GM18526 (cell line): Measurements from ENCODE around the gene BSPH1.

Source experiments
- POLR2A ChIP-seq: IDR thresholded peaks from 3 replicates; pipeline ENCODE4 v1.6.1; 2011; ENCODE audit not compliant: insufficient read length; ENCODE audit errors: extremely low read depth

The BSPH1 gene, protein sequence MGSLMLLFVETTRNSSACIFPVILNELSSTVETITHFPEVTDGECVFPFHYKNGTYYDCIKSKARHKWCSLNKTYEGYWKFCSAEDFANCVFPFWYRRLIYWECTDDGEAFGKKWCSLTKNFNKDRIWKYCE

DNA sequence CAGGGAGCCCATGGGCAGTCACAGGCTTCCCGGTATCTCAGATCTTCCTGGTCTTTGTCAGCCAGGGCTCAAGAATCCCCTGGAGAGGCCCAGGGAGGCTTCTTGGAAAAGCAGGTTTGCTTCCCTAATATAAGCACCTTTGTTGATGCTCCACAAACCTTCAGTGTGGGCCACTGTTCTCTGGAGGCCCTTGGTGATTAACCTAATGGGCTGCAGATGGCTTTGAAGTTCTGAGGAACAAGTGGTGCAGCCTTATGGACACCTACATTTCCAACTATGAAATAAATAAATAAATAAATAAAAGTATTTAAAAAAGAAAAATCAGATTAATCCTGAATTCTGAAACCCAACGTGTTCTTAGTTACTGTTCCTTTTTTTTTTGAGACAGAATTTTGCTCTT lies at the start of gene BSPH1:
BSPH1 (minus strand) TSS at position 101 of the 400 bp plus-strand sequence; CDS start at position 12, 89 bp downstream.
- no peak for TF ChIP-seq POLR2A

DNA sequence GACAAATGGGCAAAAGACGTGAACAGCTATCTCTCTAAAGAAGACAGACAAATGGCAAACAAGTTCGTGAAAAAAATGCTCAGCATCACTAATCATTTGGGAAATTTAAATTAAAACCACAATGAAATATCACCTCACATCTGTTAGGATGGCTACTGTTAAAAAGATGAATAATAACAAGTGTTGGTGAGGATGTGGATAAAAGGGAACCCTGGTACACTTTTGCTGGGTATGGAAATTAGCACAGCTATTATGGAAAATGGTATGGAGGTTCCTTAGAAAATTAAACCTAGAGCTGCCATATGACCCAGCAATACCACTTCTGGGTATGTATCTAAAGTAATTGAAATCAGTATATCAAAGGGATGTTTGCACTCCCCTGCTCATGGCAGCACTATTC lies 44.8 kb upstream of the BSPH1 start:
- no peak for TF ChIP-seq POLR2A

DNA sequence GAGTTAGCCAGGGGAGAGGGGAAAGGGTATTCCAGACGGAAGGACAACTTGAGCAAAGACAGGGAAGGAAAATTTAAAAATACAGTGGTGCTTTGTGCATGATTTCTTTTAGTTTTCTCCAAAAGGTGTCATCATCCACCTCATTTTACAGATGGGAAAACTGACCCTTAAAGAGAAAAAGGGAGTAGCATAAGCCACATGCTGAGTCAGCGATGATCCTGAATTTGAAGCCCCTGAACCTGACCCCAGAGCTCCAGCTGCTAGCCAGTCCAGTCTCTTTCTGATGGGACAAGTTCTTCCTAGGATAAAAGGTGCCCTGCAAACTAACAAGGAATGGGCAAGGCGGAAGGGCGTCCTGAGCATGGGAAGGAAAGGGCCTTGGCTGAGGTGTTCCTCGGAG lies 41.6 kb upstream of the BSPH1 start:
- no peak for TF ChIP-seq POLR2A

DNA sequence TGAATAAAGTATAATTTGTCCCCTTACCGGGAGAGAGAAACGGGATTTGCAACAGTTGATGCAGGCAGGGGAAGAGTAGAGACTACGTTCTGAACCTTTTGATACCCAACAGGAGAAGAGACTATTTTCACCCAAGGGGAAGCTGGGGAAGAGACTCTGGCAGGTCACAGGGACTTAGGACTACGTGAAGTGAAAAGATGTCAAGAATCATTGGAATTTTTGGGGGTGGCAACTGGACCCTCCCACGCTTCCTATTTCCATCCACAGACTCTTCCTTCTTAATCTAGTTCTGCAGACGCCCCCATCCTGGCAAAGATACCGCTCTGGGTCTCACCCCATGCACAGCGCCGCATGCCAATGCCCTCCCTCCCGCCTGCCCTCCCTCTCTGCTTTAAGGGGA lies 38.1 kb upstream of the BSPH1 start:
- TF ChIP-seq POLR2A, result no peak

DNA sequence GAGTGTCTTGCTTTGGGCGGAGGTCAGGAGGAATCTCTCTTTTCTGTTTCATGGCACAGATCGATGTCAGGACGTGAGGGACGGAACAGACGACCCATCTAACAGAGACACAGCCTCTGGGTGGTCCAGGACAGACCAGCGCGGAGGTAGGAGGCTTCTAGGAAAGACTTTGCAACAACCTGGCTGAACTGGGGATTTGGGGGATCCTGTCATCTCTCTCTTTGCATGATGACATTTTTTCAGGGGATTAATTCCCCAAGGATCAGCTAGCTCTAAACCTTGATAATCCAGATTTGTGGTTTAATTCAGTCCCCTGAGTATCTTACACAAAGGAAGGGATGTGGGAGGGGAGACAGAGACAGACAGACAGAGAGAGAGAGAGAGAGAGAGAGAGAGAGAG lies 37.5 kb upstream of the BSPH1 start:
- TF ChIP-seq POLR2A, result no peak

DNA sequence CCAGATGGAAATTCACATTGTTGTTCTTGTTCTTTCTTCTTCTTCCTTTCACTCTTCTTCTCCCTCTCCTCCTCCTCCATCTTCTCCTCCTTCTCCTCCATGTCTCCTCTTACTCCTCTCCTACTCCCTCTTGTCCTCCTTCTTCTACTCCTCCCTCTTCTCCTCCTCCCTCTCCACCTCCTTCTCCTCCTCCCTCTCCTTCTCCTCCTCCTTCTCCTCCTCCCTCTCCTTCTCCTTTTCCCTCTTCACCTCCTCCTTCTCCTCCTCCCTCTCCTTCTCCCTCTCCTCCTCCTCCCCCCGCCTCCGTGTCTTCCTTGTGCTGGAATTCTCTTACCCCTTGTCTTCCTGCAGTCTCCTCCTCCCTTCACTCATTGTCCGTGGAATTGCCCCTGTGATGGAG lies 33.5 kb upstream of the BSPH1 start:
- TF ChIP-seq POLR2A, result no peak

DNA sequence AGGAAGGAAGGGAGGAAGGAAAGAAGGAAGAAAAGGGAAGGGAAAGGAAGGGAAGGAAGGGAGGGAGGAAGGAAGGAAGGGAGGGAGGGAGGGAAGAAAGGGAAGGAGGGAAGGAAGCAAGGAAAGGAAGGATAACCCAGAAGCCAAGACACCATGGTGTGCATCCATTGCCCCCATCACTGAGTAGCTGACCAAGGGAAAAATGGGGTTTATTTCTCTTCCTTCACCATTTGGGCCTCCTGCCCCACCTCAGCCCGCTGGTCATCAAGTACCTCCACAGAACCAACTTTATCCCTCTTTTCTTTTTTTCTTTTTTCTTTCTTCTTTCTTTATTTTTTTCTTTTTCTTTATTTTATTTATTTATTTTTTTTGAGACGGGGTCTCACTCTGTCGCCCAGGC lies 31.5 kb upstream of the BSPH1 start:
- no peak for TF ChIP-seq POLR2A

DNA sequence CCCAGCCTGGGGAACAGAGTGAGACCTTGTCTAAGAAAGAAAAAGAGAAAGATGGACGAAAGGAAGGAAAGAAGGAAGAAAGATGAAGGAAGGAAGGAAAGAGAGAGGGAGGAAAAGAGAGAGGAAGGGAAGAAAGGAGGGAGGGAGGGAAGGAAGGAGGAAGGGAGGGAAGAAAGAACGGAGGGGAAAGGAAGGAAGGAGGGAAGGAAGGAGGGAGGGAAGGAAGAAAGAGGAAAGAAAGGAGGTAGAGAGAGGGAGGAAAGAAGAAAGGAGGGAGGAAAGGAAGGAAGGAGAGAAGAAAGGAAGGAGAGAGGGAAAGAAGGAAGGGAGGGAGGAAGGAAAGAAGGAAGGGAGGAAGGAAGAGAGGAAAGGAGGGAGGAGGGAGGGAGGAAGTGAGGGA lies 31.0 kb upstream of the BSPH1 start:
- no peak for TF ChIP-seq POLR2A

DNA sequence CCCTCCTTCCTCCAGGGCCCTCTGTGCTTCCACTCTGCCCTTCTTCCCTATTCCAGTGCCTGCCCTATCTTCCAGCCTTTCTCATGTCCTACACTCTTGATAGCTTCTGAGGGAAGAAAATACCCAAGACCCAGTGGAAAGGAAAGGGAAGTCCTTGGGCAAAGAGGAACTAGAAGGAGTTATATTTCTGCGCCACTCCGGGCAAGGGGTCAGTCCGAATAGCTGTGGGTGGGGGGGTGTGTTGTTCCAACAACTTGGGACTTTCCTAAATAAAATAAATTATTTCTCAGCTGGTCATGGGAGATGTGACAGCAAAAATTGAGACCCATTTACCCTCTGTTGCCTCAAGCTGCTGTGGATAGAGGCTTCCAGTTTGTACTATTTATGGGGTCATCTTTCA lies 28.7 kb upstream of the BSPH1 start:
- TF ChIP-seq POLR2A, result no peak

DNA sequence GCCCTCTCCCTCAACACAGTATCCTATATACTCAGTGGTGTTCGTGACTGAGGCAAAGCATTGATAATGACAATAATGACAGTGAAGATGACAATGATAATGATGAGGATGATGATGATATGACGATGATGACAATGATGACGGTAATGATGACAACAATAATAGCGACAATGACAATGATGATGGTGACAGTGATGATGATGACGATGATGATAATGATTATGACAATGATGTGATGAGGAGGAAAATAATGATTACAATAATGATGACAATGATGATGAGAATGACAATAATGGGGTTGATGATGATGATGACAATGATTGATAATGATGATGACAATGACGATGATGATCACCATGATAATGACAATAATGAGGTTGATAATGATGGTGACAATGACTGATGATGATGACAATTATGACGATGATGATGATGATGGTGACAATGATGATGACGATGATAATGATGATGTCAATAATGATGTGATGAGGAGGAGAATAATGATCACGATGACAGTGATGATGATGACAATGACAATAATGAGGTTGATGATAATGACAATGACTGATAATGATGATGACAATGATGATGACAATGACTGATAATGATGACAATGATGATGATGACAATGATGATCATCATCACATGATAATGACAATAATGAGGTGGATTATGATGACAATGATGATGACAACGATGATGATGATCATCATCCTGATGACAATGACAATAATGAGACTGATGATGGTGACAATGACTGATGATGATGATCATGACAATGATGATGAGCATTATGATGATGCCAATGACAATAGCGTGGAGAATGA lies 19.2 kb upstream of the BSPH1 start:
- no peak for TF ChIP-seq POLR2A

DNA sequence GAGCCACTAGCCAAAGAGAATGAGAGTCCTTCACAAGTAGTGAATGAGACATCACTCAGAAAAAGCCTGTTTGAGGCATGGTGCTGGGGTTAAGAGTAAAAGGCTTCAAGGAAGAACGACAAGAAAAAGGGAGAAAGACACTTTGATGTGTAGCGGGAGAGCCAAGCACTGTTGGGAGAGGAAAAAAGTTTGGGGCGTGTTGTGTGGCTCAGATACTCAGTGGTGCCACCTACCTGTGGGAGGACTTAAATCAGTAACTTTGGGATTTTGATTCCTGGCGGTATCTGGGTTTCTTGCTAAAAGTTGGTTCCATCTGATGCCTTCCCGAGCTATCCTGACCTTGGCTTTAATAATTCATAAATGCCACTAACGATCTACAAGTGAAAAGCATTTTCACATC lies 14.8 kb upstream of the BSPH1 start:
- no peak for TF ChIP-seq POLR2A

DNA sequence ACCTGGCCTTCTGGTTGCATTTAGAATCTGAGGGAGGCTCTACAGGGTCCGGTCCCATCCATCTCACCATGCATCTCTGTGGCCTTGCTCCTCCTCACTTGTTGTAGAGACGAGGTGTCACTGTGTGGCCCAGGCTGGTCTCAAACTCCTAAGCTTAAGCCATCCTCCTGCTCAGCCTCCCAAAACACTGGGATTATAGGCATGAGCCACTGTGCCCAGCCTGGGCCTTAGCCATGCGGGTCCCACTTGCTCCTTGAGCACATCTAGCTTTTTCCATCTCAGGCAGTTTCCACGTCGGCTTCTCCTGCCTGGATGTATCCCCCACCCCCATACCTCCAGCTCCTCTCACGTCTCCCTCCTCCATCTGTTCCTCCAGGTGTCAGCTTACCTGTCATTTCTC lies 12.3 kb upstream of the BSPH1 start:
- TF ChIP-seq POLR2A, result no peak

DNA sequence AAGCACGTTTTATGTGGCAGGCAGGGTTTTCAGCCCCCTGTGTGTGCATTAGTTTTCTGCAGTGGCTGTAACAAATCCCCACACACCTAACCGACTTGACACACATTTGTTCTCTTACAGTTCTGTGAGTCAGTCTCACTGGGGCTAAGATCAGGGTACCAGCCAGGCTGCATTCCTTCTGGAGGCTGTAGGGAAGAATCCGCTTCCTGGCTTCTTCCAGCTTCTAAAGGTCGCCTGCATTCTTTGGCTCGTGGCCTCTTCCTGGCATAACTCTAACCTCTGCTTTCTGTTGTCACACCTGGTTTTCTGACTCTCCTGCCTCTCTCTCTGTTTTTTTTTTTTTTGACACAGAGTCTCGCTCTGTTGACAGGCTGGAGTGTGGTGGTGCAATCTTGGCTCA lies 8.9 kb upstream of the BSPH1 start:
- TF ChIP-seq POLR2A, result no peak

DNA sequence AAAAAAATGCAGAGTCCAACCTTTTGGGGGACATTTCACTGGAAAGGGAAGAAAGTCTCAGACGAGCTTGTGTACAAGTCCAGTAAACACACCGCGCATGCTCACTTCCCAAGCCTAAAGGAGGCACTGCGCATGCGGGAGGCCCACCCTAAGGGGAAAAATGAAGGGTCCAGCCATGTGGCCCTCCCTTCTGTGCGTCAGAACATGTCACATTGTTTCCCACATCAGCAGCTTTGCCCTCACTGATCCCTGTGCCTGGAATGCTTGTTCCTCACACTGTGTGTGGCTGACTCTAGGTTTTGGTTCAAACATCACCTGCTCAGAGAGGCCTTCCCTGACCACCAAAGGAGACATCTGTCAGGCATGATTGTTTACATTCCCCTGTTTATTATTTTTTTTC lies 6.8 kb upstream of the BSPH1 start:
- TF ChIP-seq POLR2A, result no peak

DNA sequence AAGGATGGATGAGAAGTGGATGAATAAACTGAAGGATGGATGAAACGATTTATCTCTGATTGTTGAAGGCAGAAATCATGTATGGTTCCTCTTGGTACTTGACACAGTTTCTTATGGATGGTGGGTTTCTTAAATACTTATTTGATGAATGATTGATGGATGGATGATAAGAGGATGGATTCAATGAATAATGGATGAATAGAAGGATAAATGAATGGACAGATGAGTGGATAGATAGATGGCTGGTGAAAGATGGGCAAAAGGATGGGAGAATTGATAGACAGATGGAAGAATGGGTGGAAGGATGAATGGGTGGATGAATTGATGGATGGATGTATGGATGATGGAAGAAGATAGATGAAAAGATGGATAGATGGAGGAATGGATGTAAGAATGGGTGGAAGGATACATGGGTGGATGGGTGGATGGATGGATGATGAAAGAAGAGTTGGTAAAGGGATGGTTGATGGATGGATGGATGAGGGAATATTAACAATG lies 4.3 kb upstream of the BSPH1 start:
- TF ChIP-seq POLR2A, result no peak

DNA sequence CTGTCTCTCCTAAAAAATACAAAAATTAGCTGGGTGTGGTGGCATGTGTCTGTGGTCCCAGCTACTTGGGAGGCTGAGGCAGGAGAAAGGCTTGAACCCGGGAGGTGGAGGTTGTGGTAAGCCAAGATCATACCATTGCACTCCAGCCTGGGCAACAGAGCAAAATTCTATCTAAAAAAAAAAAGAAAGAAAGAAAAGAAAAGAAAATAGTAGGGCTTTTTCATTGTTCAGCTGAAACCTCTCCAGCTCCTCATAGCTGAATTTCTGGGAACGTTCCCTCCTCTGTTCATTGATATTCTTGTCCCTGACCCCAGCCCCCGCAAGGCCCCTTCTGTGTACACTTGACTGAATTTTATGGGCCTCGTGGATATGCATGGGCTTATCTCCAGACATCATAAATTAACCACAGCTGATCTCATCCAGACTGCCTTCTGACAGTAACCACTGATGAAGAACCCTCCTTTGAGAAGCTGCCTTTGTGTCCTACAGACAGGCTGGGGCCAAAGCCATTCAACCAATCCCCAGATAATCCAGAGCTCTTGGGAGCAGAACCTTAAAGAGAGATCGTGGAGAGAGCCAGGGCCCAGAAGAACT lies 2.3 kb upstream of the BSPH1 start, which contains the start of gene ELSPBP1:
ELSPBP1 (plus strand) TSS at position 424 of the 594 bp plus-strand sequence. CDS start 14,036 bp downstream, outside the sequence.
- TF ChIP-seq POLR2A, result no peak
